GM23338 (cell line): Measurements from ENCODE around the gene TMEM114. TPM values are rescaled to one million over a fixed set of nuclear protein-coding genes. Genes with fewer than 3 reads are reported as not detected.
"Not testable (repeated sequence)": the region's sequence is repeated elsewhere in the genome, so short reads cannot be mapped to it uniquely, and the experiment has no call there.

Source experiments
- ATAC-seq: fragments of 200-7000 bp; cut with Tn5 transposase; 3 replicates; pipeline ENCODE4 v1.9.1; 2020
- DNase-seq: peaks from one replicate; pipeline ENCODE4 v3.0.0-alpha.2; 2015; ENCODE audit warnings: low spot score
- H2AFZ ChIP-seq: fragments of 200-600 bp; sonication (generic); 2 replicates; pipeline ENCODE4 v1.8.0; 2016; ENCODE audit warnings: antibody characterized with exemption, mild to moderate bottlenecking, moderate library complexity
- H3F3A ChIP-seq: fragments of 200-600 bp; sonication (generic); replicated peaks from 2 replicates; pipeline ENCODE4 v1.8.0; 2017; ENCODE audit warnings: antibody characterized with exemption, mixed run types, low read depth
- H3K27ac ChIP-seq: fragments of 200-600 bp; sonication (generic); 2 replicates; pipeline ENCODE4 v1.6.1; 2016; ENCODE audit warnings: low read depth
- H3K27me3 ChIP-seq: fragments of 200-600 bp; sonication (generic); 2 replicates; pipeline ENCODE4 v1.8.0; 2016; ENCODE audit warnings: mild to moderate bottlenecking, mixed run types, moderate library complexity; ENCODE audit not compliant: insufficient read depth
- H3K36me3 ChIP-seq: fragments of 200-600 bp; sonication (generic); 2 replicates; pipeline ENCODE4 v1.8.0; 2016; ENCODE audit warnings: mild to moderate bottlenecking; ENCODE audit not compliant: insufficient read depth
- H3K4me1 ChIP-seq: fragments of 200-600 bp; sonication (generic); 2 replicates; pipeline ENCODE4 v1.8.0; 2016; ENCODE audit warnings: mild to moderate bottlenecking, moderate library complexity; ENCODE audit not compliant: insufficient read depth
- H3K4me2 ChIP-seq: fragments of 200-600 bp; sonication (generic); 2 replicates; pipeline ENCODE4 v1.7.1; 2017; ENCODE audit warnings: mixed run types
- H3K4me3 ChIP-seq: fragments of 200-600 bp; sonication (generic); 2 replicates; pipeline ENCODE4 v1.6.1; 2016; ENCODE audit warnings: mixed run types
- H3K79me2 ChIP-seq: fragments of 200-600 bp; sonication (generic); replicated peaks from 2 replicates; pipeline ENCODE4 v1.8.0; 2017; ENCODE audit warnings: mild to moderate bottlenecking; ENCODE audit not compliant: insufficient read depth
- H3K9me2 ChIP-seq: fragments of 200-600 bp; sonication (generic); 2 replicates; pipeline ENCODE4 v1.8.0; 2017; ENCODE audit not compliant: insufficient read depth
- H4K20me1 ChIP-seq: fragments of 200-600 bp; sonication (generic); replicated peaks from 2 replicates; pipeline ENCODE4 v1.8.0; 2017; ENCODE audit warnings: mild to moderate bottlenecking; ENCODE audit not compliant: insufficient read depth
- H3K27ac Mint-ChIP-seq: 2 replicates; pipeline ENCODE4 v1.8.0; 2020; ENCODE audit warnings: inconsistent platforms, mild to moderate bottlenecking, moderate library complexity, mixed read lengths
- H3K27me3 Mint-ChIP-seq: 3 replicates; pipeline ENCODE4 v1.8.0; 2022; ENCODE audit warnings: low read depth, mild to moderate bottlenecking, moderate library complexity, mixed read lengths, inconsistent platforms; ENCODE audit not compliant: insufficient read depth, poor library complexity
- H3K36me3 Mint-ChIP-seq: 3 replicates; pipeline ENCODE4 v1.8.0; 2021; ENCODE audit warnings: low read depth, mild to moderate bottlenecking, inconsistent platforms, moderate library complexity, mixed read lengths
- H3K4me1 Mint-ChIP-seq: 3 replicates; pipeline ENCODE4 v1.8.0; 2020; ENCODE audit warnings: mild to moderate bottlenecking, inconsistent platforms, mixed read lengths
- H3K4me3 Mint-ChIP-seq: 3 replicates; pipeline ENCODE4 v1.8.0; 2021; ENCODE audit warnings: moderate library complexity, mild to moderate bottlenecking, inconsistent platforms, mixed read lengths
- H3K9me3 Mint-ChIP-seq: 3 replicates; pipeline ENCODE4 v1.8.0; 2020; ENCODE audit warnings: moderate library complexity, mild to moderate bottlenecking, inconsistent platforms, mixed read lengths
- POLR2AphosphoS5 ChIP-seq: IDR thresholded peaks from 2 replicates; pipeline ENCODE4 v1.6.1; 2016; ENCODE audit warnings: antibody characterized with exemption, low read depth
- ZNF462 ChIP-seq: fragments of 250-450 bp; sonication (Bioruptor Pico); IDR thresholded peaks from 2 replicates; pipeline ENCODE4 v1.5.0; 2020; ENCODE audit warnings: mild to moderate bottlenecking, moderate library complexity
- polyA plus RNA-seq: library from polyadenylated mRNA; unstranded; fragments of >200 nt; fragmentation: Nextera tagmentation; extraction: Ambion mirVana; gene quantifications from 2 replicates; pipeline ENCODE4 v1.2.1, GENCODE V29; 2016
- total RNA-seq: library from RNA; depleted of rRNA; stranded (reverse); fragments of >200 nt; shearing (Covaris generic); gene quantifications from 2 replicates; pipeline ENCODE4 v1.2.3, GENCODE V29; 2014

The TMEM114 gene
- total and polyA plus RNA-seq, 2 experiments from 2014 or later = 0.47 to 0.52 TPM

GRCh38 chr16:8570393-8570792 lies 19.9 kb downstream of the TMEM114 start:
- peaks cover 28% of the 10 kb centered on the region for H3K4me1 ChIP-seq
- not testable (repeated sequence) for H3K9me2 ChIP-seq, H3K27ac Mint-ChIP-seq, H3K27ac ChIP-seq, H3K4me3 Mint-ChIP-seq, H3F3A ChIP-seq, H3K79me2 ChIP-seq, H3K9me3 Mint-ChIP-seq, ATAC-seq, H3K4me2 ChIP-seq, DNase-seq, H4K20me1 ChIP-seq, H3K27me3 ChIP-seq, H3K36me3 ChIP-seq, H3K36me3 Mint-ChIP-seq
- H3K4me3 ChIP-seq = peak overlapping the region; percentile 49; the same call in 1 of the 2 replicates
- Mint-ChIP-seq H3K27me3 (peaks cover 21% of the 10 kb centered on the region), H3K4me1 (peaks cover 45% of the 10 kb centered on the region)
- peak overlapping the region; percentile 90; the same call in 1 of the 2 replicates for H2AFZ ChIP-seq

- Histone ChIP-seq H3K9me2 (peaks cover 4% of the 10 kb centered on the region), H3K36me3 (no peaks in the 10 kb centered on the region), H3K4me2 (peak overlapping the region; percentile 77), H3F3A (peaks cover 5% of the 10 kb centered on the region), H4K20me1 (no peaks in the 10 kb centered on the region), H3K27ac (no peak overlapping the region), H3K27me3 (peaks cover 3% of the 10 kb centered on the region; the same call in 1 of the 2 replicates), H3K4me3 (peak overlapping the region; percentile 49), H3K79me2 (no peaks in the 10 kb centered on the region), H3K4me1 (peaks cover 28% of the 10 kb centered on the region), H2AFZ (peak overlapping the region; percentile 90)
- Mint-ChIP-seq H3K9me3 (peaks cover 5% of the 10 kb centered on the region; the same call in 2 of the 3 replicates), H3K4me3 (peak overlapping the region; percentile 47; the same call in 2 of the 3 replicates), H3K27me3 (peaks cover 21% of the 10 kb centered on the region), H3K4me1 (peaks cover 45% of the 10 kb centered on the region), H3K27ac (no peak overlapping the region), H3K36me3 (peaks cover 4% of the 10 kb centered on the region; the same call in 2 of the 3 replicates)
- DNase-seq = peak; percentile 54
- TF ChIP-seq ZNF462 (no peak), POLR2AphosphoS5 (0 out of 2 replicates have a peak, but pooled peaks have one; percentile 30)
- peak; percentile 21 for ATAC-seq
Observed at GRCh38 chr16:8569650-8570346, 20.5 kb downstream of the TMEM114 start.
